CD4-positive, alpha-beta T cell (primary cell): ENCODE results near the gene PVALEF. TPM values are rescaled to one million over a fixed set of nuclear protein-coding genes. Genes with fewer than 3 reads are reported as not detected.

ENCODE experiments used
- ATAC-seq: fragments of 200-7000 bp; cut with Tn5 transposase; one replicate; pipeline ENCODE4 v1.10.0; 2022; ENCODE audit warnings: mild to moderate bottlenecking; ENCODE audit not compliant: poor library complexity
- CTCF ChIA-PET: fragments of 350-600 bp; sonication (Branson Sonifier 250); formaldehyde crosslinking; loops from one replicate; lab custom pipeline; 2021; ENCODE audit warnings: antibody characterized with exemption, inconsistent platforms; lab: Charles Lee
- POLR2A ChIA-PET: fragments of 350-600 bp; sonication (Branson Sonifier 250); formaldehyde crosslinking; loops from one replicate; lab custom pipeline; 2021; ENCODE audit warnings: antibody characterized with exemption, inconsistent platforms; lab: Charles Lee
- DNase-seq, 14 experiments: peaks; one replicate each; pipeline ENCODE4 v3.0.0-alpha.2; 2013 to 2020; ENCODE audit warnings: mixed read lengths in 2 of 14
- H3K27ac ChIP-seq, 2 donors: one replicate each; pipeline versions ENCODE4 v1.5.1 to v1.7.0; 2013; ENCODE audit warnings: low read length in 2 of 2, low read depth in 1 of 2, mild to moderate bottlenecking in 1 of 2
- H3K27me3 ChIP-seq, 2 experiments: 1 replicate in 1 of 2; 2 replicates in 1 of 2; pipeline versions ENCODE4 v1.6.1 to v1.7.0; 2013; ENCODE audit warnings: low read length in 2 of 2, control low read depth in 1 of 2, mild to moderate bottlenecking in 1 of 2, moderate library complexity in 1 of 2; ENCODE audit not compliant: insufficient read depth in 2 of 2, control insufficient read depth in 1 of 2
- H3K36me3 ChIP-seq: one replicate; pipeline ENCODE4 v1.6.1; 2013; ENCODE audit warnings: low read length, control low read depth; ENCODE audit not compliant: insufficient read depth
- H3K4me1 ChIP-seq: one replicate; pipeline ENCODE4 v1.6.1; 2013; ENCODE audit warnings: low read length, control low read depth; ENCODE audit not compliant: insufficient read depth
- H3K4me3 ChIP-seq: one replicate; pipeline ENCODE4 v1.5.1; 2013; ENCODE audit warnings: mild to moderate bottlenecking, low read length, moderate library complexity
- H3K9me3 ChIP-seq, 2 experiments: 1 replicate in 1 of 2; 2 replicates in 1 of 2; pipeline versions ENCODE4 v1.6.1 to v1.7.0; 2013; ENCODE audit warnings: low read length in 2 of 2, mild to moderate bottlenecking in 2 of 2, control low read depth in 1 of 2, moderate library complexity in 1 of 2; ENCODE audit not compliant: control insufficient read depth in 1 of 2, insufficient read depth in 1 of 2
- H3K27ac Mint-ChIP-seq: one replicate; pipeline ENCODE4 v1.8.0; 2020; ENCODE audit warnings: mixed read lengths
- H3K27me3 Mint-ChIP-seq: one replicate; pipeline ENCODE4 v1.8.0; 2021; ENCODE audit warnings: mixed read lengths
- H3K36me3 Mint-ChIP-seq: one replicate; pipeline ENCODE4 v1.8.0; 2021; ENCODE audit warnings: low read depth, mixed read lengths
- H3K4me1 Mint-ChIP-seq: one replicate; pipeline ENCODE4 v1.8.0; 2021; ENCODE audit warnings: low read depth, mixed read lengths
- H3K4me3 Mint-ChIP-seq: one replicate; pipeline ENCODE4 v1.8.0; 2020; ENCODE audit warnings: mild to moderate bottlenecking, mixed read lengths
- H3K9me3 Mint-ChIP-seq: one replicate; pipeline ENCODE4 v1.8.0; 2020; ENCODE audit warnings: mixed read lengths
- intact Hi-C, 2 experiments: fragments of 100-400 bp; cut with DNase I in 1 of 2; cut with micrococcal nuclease in 1 of 2; formaldehyde crosslinking; loops; one replicate each; pipeline versions ENCODE4 v1.15.1 to v1.9.0; 2023 to 2025; cut with DNase I, micrococcal nuclease
- total RNA-seq, 174 experiments: library from RNA in 2 of 174; stranded (reverse) in 2 of 174; gene quantifications; one replicate each; pipeline ENCODE4 v1.2.3 and lab custom pipeline; 2021 to 2026
- TF ChIP-seq, protein P1 (sequence below): fragments of 200-600 bp; IDR thresholded peaks from one replicate; pipeline ENCODE4 v1.8.0; 2022; ENCODE audit warnings: antibody characterized with exemption, mild to moderate bottlenecking

PVALEF gene
- total RNA-seq, 2 experiments from 2014 or later, result not detected

DNA sequence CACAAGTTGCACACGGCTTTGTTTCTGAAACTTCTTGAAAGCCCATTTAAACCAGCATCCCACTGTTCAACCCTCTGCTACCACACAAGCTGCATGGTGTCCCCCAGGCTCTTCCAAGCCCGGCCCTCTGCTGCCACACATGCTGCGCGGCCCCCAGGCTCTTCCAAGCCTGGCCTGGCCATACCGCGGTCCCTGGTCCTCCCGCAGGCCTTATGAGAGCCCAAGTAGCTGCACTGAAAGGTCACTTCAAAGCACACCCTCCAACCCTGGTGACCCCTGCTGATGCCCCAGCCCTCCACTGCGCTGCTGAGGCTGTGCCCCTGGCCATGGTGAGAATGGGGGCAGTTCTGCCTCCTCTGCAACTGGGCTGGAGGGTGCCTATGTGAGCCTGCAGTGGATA lies 25.9 kb upstream of the PVALEF start:
- peaks cover 0 to 3% of the 10 kb centered on the region in 2 experiments for H3K27me3 ChIP-seq
- H3K36me3 ChIP-seq, result no peaks in the 10 kb centered on the region
- ATAC-seq (no peak), DNase-seq (no peak)
- no peak overlapping the region for H3K27ac Mint-ChIP-seq
- H3K4me3 Mint-ChIP-seq, result no peak overlapping the region
- TF ChIP-seq, protein P1, sequence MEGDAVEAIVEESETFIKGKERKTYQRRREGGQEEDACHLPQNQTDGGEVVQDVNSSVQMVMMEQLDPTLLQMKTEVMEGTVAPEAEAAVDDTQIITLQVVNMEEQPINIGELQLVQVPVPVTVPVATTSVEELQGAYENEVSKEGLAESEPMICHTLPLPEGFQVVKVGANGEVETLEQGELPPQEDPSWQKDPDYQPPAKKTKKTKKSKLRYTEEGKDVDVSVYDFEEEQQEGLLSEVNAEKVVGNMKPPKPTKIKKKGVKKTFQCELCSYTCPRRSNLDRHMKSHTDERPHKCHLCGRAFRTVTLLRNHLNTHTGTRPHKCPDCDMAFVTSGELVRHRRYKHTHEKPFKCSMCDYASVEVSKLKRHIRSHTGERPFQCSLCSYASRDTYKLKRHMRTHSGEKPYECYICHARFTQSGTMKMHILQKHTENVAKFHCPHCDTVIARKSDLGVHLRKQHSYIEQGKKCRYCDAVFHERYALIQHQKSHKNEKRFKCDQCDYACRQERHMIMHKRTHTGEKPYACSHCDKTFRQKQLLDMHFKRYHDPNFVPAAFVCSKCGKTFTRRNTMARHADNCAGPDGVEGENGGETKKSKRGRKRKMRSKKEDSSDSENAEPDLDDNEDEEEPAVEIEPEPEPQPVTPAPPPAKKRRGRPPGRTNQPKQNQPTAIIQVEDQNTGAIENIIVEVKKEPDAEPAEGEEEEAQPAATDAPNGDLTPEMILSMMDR, result no peak
- no peaks in the 10 kb centered on the region for H3K4me1 ChIP-seq
- no peaks in the 10 kb centered on the region for H3K4me1 Mint-ChIP-seq
- no peak overlapping the region for H3K4me3 ChIP-seq
- no peaks in the 10 kb centered on the region for H3K27me3 Mint-ChIP-seq
- no peak overlapping the region for H3K27ac ChIP-seq
- intact Hi-C loops, result no loop called here
- ChIA-PET CTCF (no interaction called here), POLR2A (no interaction called here)
- no peaks in the 10 kb centered on the region for H3K9me3 ChIP-seq
- no peaks in the 10 kb centered on the region for H3K9me3 Mint-ChIP-seq
- no peaks in the 10 kb centered on the region for H3K36me3 Mint-ChIP-seq

DNA sequence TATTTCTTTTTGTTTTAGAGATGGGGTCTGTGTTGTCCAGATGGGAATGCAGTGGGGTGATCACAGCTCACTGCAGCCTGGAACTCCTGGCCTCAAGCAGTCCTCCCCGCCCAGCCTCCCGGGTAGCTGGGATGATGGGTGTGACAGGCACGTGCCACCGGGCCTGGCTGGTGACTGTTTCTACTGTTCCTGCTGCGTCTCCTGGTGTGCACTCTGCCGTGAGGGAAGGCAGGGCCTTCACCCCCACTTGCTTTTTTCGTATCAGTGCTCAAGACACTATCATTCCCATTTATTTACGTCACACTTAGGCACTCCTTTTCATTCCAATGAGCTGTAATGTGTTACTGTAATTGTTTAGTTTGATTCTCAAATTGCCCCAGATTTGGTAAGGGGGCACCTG lies 25.3 kb upstream of the PVALEF start:
- no peaks in the 10 kb centered on the region for H3K27me3 Mint-ChIP-seq
- Histone ChIP-seq H3K4me1 (no peaks in the 10 kb centered on the region), H3K36me3 (no peaks in the 10 kb centered on the region), H3K27me3 (peaks cover 0 to 3% of the 10 kb centered on the region in 2 experiments), H3K27ac (no peak overlapping the region), H3K4me3 (no peak overlapping the region), H3K9me3 (no peaks in the 10 kb centered on the region)
- TF ChIP-seq, protein P1, result no peak
- no peak overlapping the region for H3K27ac Mint-ChIP-seq
- no peaks in the 10 kb centered on the region for H3K36me3 Mint-ChIP-seq
- no peaks in the 10 kb centered on the region for H3K4me1 Mint-ChIP-seq
- ATAC-seq (no peak), DNase-seq (no peak)
- no peaks in the 10 kb centered on the region for H3K9me3 Mint-ChIP-seq
- CTCF ChIA-PET, result no interaction called here
- POLR2A ChIA-PET, result no interaction called here
- H3K4me3 Mint-ChIP-seq, result no peak overlapping the region
- intact Hi-C loops, result loop anchor here in 1 of 2 experiments (5.0 kb wide), 1 partner anchor 102 kb away; no protein-coding TSS in a partner anchor

DNA sequence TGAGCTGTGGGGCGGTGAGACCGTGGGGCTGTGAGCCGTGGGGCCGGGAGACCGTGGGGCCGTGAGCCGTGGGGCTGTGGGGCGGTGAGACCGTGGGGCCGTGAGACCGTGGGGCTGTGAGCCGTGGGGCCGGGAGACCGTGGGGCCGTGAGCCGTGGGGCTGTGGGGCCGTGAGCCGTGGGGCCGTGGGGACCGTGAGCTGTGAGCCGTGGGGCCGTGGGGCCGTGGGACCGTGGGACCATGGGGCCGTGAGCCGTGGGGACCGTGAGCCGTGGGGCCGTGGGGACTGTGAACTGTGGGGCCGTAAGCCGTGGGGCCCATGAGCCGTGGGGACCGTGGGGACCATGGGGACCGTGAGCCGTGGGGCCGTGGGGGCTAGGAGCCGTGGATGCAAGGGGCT lies 24.6 kb upstream of the PVALEF start:
- no peak overlapping the region for H3K27ac ChIP-seq
- H3K27ac Mint-ChIP-seq, result no peak overlapping the region
- H3K4me1 ChIP-seq, result no peaks in the 10 kb centered on the region
- no peaks in the 10 kb centered on the region for H3K36me3 Mint-ChIP-seq
- no peak overlapping the region for H3K4me3 ChIP-seq
- no peaks in the 10 kb centered on the region for H3K9me3 Mint-ChIP-seq
- intact Hi-C loops, result loop anchor here in 1 of 2 experiments (5.0 kb wide), 1 partner anchor 102 kb away; no protein-coding TSS in a partner anchor
- no peaks in the 10 kb centered on the region for H3K27me3 Mint-ChIP-seq
- H3K9me3 ChIP-seq, result no peaks in the 10 kb centered on the region
- TF ChIP-seq, protein P1, result no peak
- ATAC-seq (no peak), DNase-seq (no peak)
- CTCF ChIA-PET, result no interaction called here
- no peaks in the 10 kb centered on the region for H3K4me1 Mint-ChIP-seq
- H3K27me3 ChIP-seq, result peaks cover 0 to 3% of the 10 kb centered on the region in 2 experiments
- POLR2A ChIA-PET, result no interaction called here
- no peaks in the 10 kb centered on the region for H3K36me3 ChIP-seq
- no peak overlapping the region for H3K4me3 Mint-ChIP-seq
